Superior temporal gyrus (tissue), 1 donor: ENCODE results near the gene GTPBP3.

Source experiments
- DNase-seq: peaks from one replicate; pipeline ENCODE4 v3.0.0-alpha.2; 2016; ENCODE audit errors: extremely low spot score

Gene GTPBP3

GRCh38 chr19:17327654-17328516 lies 9.5 kb upstream of the GTPBP3 start:
- DNase-seq: no peak

- no peak for DNase-seq
Observed at GRCh38 chr19:17328517-17329365, 8.6 kb upstream of the GTPBP3 start.

- DNase-seq: no peak
Observed at GRCh38 chr19:17329366-17330261, 7.7 kb upstream of the GTPBP3 start.

- DNase-seq: no peak
Observed at GRCh38 chr19:17330262-17331044, 6.9 kb upstream of the GTPBP3 start.

GRCh38 chr19:17331045-17331558 lies 6.3 kb upstream of the GTPBP3 start:
- DNase-seq: no peak

GRCh38 chr19:17332360-17332676 lies 5.0 kb upstream of the GTPBP3 start:
- DNase-seq: no peak

- no peak for DNase-seq
Observed at GRCh38 chr19:17332677-17333581, 4.4 kb upstream of the GTPBP3 start.

- DNase-seq: peak; percentile 29
Observed at GRCh38 chr19:17333611-17334413, 3.5 kb upstream of the GTPBP3 start.

- peak; percentile 97 for DNase-seq
Observed at GRCh38 chr19:17334414-17335409, 2.6 kb upstream of the GTPBP3 start, which contains the start of gene ANO8. Gene ANO8, minus strand, starts transcription at chr19:17334855. Its CDS starts 185 bp downstream, at chr19:17334670.

GRCh38 chr19:17335575-17335974 lies 1.8 kb upstream of the GTPBP3 start:
- no peak for DNase-seq

GRCh38 chr19:17337675-17338432 lies 501 bp downstream of the GTPBP3 start:
- no peak for DNase-seq

- DNase-seq: no peak
Observed at GRCh38 chr19:17338433-17339078, 1.2 kb downstream of the GTPBP3 start.

- DNase-seq: no peak
Observed at GRCh38 chr19:17339088-17339741, 1.9 kb downstream of the GTPBP3 start.

- no peak for DNase-seq
Observed at GRCh38 chr19:17340302-17340870, 3.0 kb downstream of the GTPBP3 start.

GRCh38 chr19:17340871-17341357 lies 3.6 kb downstream of the GTPBP3 start:
- no peak for DNase-seq
